Mesendoderm (in vitro differentiated cells): ENCODE data around the gene CDC14A.

Experiments
- DNase-seq: peaks from one replicate; pipeline ENCODE4 v3.0.0; 2013
- H2AK5ac ChIP-seq: 2 replicates; pipeline ENCODE4 v1.6.1; 2013; ENCODE audit warnings: low read length, inconsistent platforms
- H2BK120ac ChIP-seq: 2 replicates; pipeline ENCODE4 v1.6.1; 2013; ENCODE audit warnings: low read depth, mild to moderate bottlenecking, low read length, moderate library complexity, mixed read lengths
- H2BK15ac ChIP-seq: replicated peaks from 2 replicates; pipeline ENCODE4 v1.6.1; 2013; ENCODE audit warnings: low read depth, mild to moderate bottlenecking, moderate library complexity
- H2BK5ac ChIP-seq: 2 replicates; pipeline ENCODE4 v1.6.1; 2013; ENCODE audit warnings: low read length, inconsistent platforms
- H3K18ac ChIP-seq: 2 replicates; pipeline ENCODE4 v1.6.1; 2013; ENCODE audit warnings: mild to moderate bottlenecking, low read length, mixed read lengths
- H3K23ac ChIP-seq: one replicate; pipeline ENCODE4 v1.6.1; 2013; ENCODE audit warnings: low read length
- H3K27ac ChIP-seq: 2 replicates; pipeline ENCODE4 v1.5.1; 2013; ENCODE audit warnings: low read depth, mild to moderate bottlenecking, inconsistent platforms, low read length, moderate library complexity
- H3K27me3 ChIP-seq: 2 replicates; pipeline ENCODE4 v1.6.1; 2013; ENCODE audit warnings: low read length, control low read depth, mild to moderate bottlenecking, inconsistent platforms; ENCODE audit not compliant: insufficient read depth, poor library complexity
- H3K36me3 ChIP-seq: 2 replicates; pipeline ENCODE4 v1.6.1; 2013; ENCODE audit warnings: low read length, inconsistent platforms; ENCODE audit not compliant: control insufficient read depth, insufficient read depth
- H3K4ac ChIP-seq: one replicate; pipeline ENCODE4 v1.6.1; 2013; ENCODE audit warnings: low read depth, mild to moderate bottlenecking, low read length, moderate library complexity
- H3K4me1 ChIP-seq: 2 replicates; pipeline ENCODE4 v1.6.1; 2013; ENCODE audit warnings: low read depth, low read length, inconsistent platforms; ENCODE audit not compliant: control insufficient read depth
- H3K4me2 ChIP-seq: 2 replicates; pipeline ENCODE4 v1.6.1; 2013; ENCODE audit warnings: low read length
- H3K4me3 ChIP-seq: 2 replicates; pipeline ENCODE4 v1.5.1; 2013; ENCODE audit warnings: mild to moderate bottlenecking, low read length
- H3K56ac ChIP-seq: one replicate; pipeline ENCODE4 v1.6.1; 2013; ENCODE audit warnings: low read length
- H3K79me1 ChIP-seq: 2 replicates; pipeline ENCODE4 v1.6.1; 2013; ENCODE audit warnings: low read length, inconsistent platforms
- H3K79me2 ChIP-seq: 2 replicates; pipeline ENCODE4 v1.6.1; 2013; ENCODE audit warnings: mild to moderate bottlenecking, low read length; ENCODE audit not compliant: control insufficient read depth, insufficient read depth
- H3K9ac ChIP-seq: 2 replicates; pipeline ENCODE4 v1.6.1; 2013; ENCODE audit warnings: low read length, inconsistent platforms
- H4K5ac ChIP-seq: one replicate; pipeline ENCODE4 v1.6.1; 2013; ENCODE audit warnings: low read length
- H4K8ac ChIP-seq: one replicate; pipeline ENCODE4 v1.6.1; 2013; ENCODE audit warnings: low read depth, mild to moderate bottlenecking, control low read depth, low read length, moderate library complexity
- WGBS: extraction: QIAGEN DNeasy Blood & Tissue Kit; methylation state at CpG from one replicate; pipeline ENCODE4 v1.1.7; 2013; ENCODE audit warnings: low lambda C conversion rate, missing lambda C conversion rate; ENCODE audit not compliant: insufficient coverage; ENCODE audit errors: extremely low coverage; 5-methylcytosine and 5-hydroxymethylcytosine counted together

CDC14A gene

GRCh38 chr1:100502052-100502792 is 149.9 kb downstream of the CDC14A start:
- H3K9ac ChIP-seq: no peak overlapping the region

GRCh38 chr1:100506217-100506616 is 153.9 kb downstream of the CDC14A start:
- Histone ChIP-seq H3K4ac (no peak overlapping the region), H3K4me1 (no peaks in the 10 kb centered on the region), H3K79me1 (no peaks in the 10 kb centered on the region), H3K36me3 (no peaks in the 10 kb centered on the region), H3K4me2 (no peak overlapping the region), H3K23ac (no peak overlapping the region), H3K4me3 (no peak overlapping the region), H2BK15ac (no peak overlapping the region), H2AK5ac (no peak overlapping the region), H3K18ac (no peak overlapping the region), H2BK5ac (no peak overlapping the region), H2BK120ac (no peak overlapping the region), H3K56ac (no peak overlapping the region), H4K8ac (no peak overlapping the region), H3K27me3 (no peaks in the 10 kb centered on the region), H3K27ac (no peak overlapping the region), H3K9ac (no peak overlapping the region), H3K79me2 (no peaks in the 10 kb centered on the region), H4K5ac (no peak overlapping the region)
- DNase-seq: no peak
- no CpG with 5 or more reads among the region's 2 CpGs for WGBS

More at GRCh38 chr1:100502052-100502792, 149.9 kb downstream of the CDC14A start:
- H3K79me2 ChIP-seq: no peaks in the 10 kb centered on the region
- no peak for DNase-seq
- no peak overlapping the region for H4K5ac ChIP-seq
- no peak overlapping the region for H3K4me3 ChIP-seq
- no peak overlapping the region for H3K4ac ChIP-seq
- H3K4me1 ChIP-seq: no peaks in the 10 kb centered on the region
- H3K27me3 ChIP-seq: no peaks in the 10 kb centered on the region
- no peak overlapping the region for H3K18ac ChIP-seq
- H2BK15ac ChIP-seq: no peak overlapping the region
- WGBS: no CpG with 5 or more reads among the region's 3 CpGs
- H3K36me3 ChIP-seq: peaks cover 1% of the 10 kb centered on the region
- H2AK5ac ChIP-seq: no peak overlapping the region
- H3K79me1 ChIP-seq: no peaks in the 10 kb centered on the region
- H2BK120ac ChIP-seq: no peak overlapping the region
- no peak overlapping the region for H3K56ac ChIP-seq
- no peak overlapping the region for H3K27ac ChIP-seq
- no peak overlapping the region for H3K23ac ChIP-seq
- no peak overlapping the region for H4K8ac ChIP-seq
- no peak overlapping the region for H2BK5ac ChIP-seq
- no peak overlapping the region for H3K4me2 ChIP-seq

- no peak overlapping the region for H3K4ac ChIP-seq
- no peak overlapping the region for H3K4me3 ChIP-seq
- no peak overlapping the region for H3K4me2 ChIP-seq
- no peak overlapping the region for H2AK5ac ChIP-seq
- no peak overlapping the region for H2BK5ac ChIP-seq
- H3K4me1 ChIP-seq: no peaks in the 10 kb centered on the region
- no peak overlapping the region for H3K18ac ChIP-seq
- H3K23ac ChIP-seq: no peak overlapping the region
- no peak for DNase-seq
- no peaks in the 10 kb centered on the region for H3K79me2 ChIP-seq
- no CpG with 5 or more reads among the region's 1 CpG for WGBS
- no peak overlapping the region for H4K5ac ChIP-seq
- H3K56ac ChIP-seq: no peak overlapping the region
- no peak overlapping the region for H2BK15ac ChIP-seq
- no peak overlapping the region for H3K27ac ChIP-seq
- no peaks in the 10 kb centered on the region for H3K36me3 ChIP-seq
- H3K9ac ChIP-seq: no peak overlapping the region
- H3K27me3 ChIP-seq: no peaks in the 10 kb centered on the region
- H3K79me1 ChIP-seq: no peaks in the 10 kb centered on the region
- no peak overlapping the region for H4K8ac ChIP-seq
- H2BK120ac ChIP-seq: no peak overlapping the region
These were observed 158.1 kb downstream of the CDC14A start for GRCh38 chr1:100510451-100510850.

GRCh38 chr1:100511058-100511457 is 158.8 kb downstream of the CDC14A start:
- Histone ChIP-seq H4K5ac (no peak overlapping the region), H3K9ac (no peak overlapping the region), H3K4me3 (no peak overlapping the region), H3K36me3 (no peaks in the 10 kb centered on the region), H2BK120ac (no peak overlapping the region), H3K27me3 (no peaks in the 10 kb centered on the region), H3K4ac (no peak overlapping the region), H3K27ac (no peak overlapping the region), H3K4me2 (no peak overlapping the region), H3K56ac (no peak overlapping the region), H4K8ac (no peak overlapping the region), H3K4me1 (no peaks in the 10 kb centered on the region), H3K79me1 (no peaks in the 10 kb centered on the region), H3K18ac (no peak overlapping the region), H3K79me2 (no peaks in the 10 kb centered on the region), H2BK15ac (no peak overlapping the region), H3K23ac (no peak overlapping the region), H2BK5ac (no peak overlapping the region), H2AK5ac (no peak overlapping the region)
- WGBS: no CpG with 5 or more reads among the region's 4 CpGs
- no peak for DNase-seq

- Histone ChIP-seq H3K79me1 (no peaks in the 10 kb centered on the region), H3K18ac (no peak overlapping the region), H3K27me3 (no peaks in the 10 kb centered on the region), H2AK5ac (no peak overlapping the region), H3K4me2 (no peak overlapping the region), H3K4me1 (no peaks in the 10 kb centered on the region), H3K9ac (no peak overlapping the region), H3K56ac (no peak overlapping the region), H3K23ac (no peak overlapping the region), H2BK5ac (no peak overlapping the region), H4K8ac (no peak overlapping the region), H3K4ac (no peak overlapping the region), H2BK120ac (no peak overlapping the region), H3K27ac (no peak overlapping the region), H3K36me3 (no peaks in the 10 kb centered on the region), H2BK15ac (no peak overlapping the region), H3K4me3 (no peak overlapping the region), H3K79me2 (no peaks in the 10 kb centered on the region), H4K5ac (no peak overlapping the region)
- no peak for DNase-seq
- WGBS: no CpG with 5 or more reads among the region's 5 CpGs
These were observed 159.5 kb downstream of the CDC14A start for GRCh38 chr1:100511773-100512172.

- Histone ChIP-seq H2BK120ac (no peak overlapping the region), H2BK15ac (no peak overlapping the region), H3K79me1 (no peaks in the 10 kb centered on the region), H3K18ac (no peak overlapping the region), H3K27ac (no peak overlapping the region), H3K56ac (no peak overlapping the region), H4K5ac (no peak overlapping the region), H3K4ac (no peak overlapping the region), H3K4me3 (no peak overlapping the region), H3K27me3 (no peaks in the 10 kb centered on the region), H3K4me2 (no peak overlapping the region), H3K23ac (no peak overlapping the region), H3K79me2 (no peaks in the 10 kb centered on the region), H3K9ac (no peak overlapping the region), H2AK5ac (no peak overlapping the region), H3K36me3 (no peaks in the 10 kb centered on the region), H3K4me1 (no peaks in the 10 kb centered on the region), H4K8ac (no peak overlapping the region), H2BK5ac (no peak overlapping the region)
- DNase-seq: no peak
These were observed 160.6 kb downstream of the CDC14A start for GRCh38 chr1:100512803-100513352.
